ENCODE data around the gene PGLYRP2. TPM values are rescaled to one million over a fixed set of nuclear protein-coding genes. Genes with fewer than 3 reads are reported as not detected.

PGLYRP2 gene
- total RNA-seq, 1 donor from 2014 or later, result not detected

DNA sequence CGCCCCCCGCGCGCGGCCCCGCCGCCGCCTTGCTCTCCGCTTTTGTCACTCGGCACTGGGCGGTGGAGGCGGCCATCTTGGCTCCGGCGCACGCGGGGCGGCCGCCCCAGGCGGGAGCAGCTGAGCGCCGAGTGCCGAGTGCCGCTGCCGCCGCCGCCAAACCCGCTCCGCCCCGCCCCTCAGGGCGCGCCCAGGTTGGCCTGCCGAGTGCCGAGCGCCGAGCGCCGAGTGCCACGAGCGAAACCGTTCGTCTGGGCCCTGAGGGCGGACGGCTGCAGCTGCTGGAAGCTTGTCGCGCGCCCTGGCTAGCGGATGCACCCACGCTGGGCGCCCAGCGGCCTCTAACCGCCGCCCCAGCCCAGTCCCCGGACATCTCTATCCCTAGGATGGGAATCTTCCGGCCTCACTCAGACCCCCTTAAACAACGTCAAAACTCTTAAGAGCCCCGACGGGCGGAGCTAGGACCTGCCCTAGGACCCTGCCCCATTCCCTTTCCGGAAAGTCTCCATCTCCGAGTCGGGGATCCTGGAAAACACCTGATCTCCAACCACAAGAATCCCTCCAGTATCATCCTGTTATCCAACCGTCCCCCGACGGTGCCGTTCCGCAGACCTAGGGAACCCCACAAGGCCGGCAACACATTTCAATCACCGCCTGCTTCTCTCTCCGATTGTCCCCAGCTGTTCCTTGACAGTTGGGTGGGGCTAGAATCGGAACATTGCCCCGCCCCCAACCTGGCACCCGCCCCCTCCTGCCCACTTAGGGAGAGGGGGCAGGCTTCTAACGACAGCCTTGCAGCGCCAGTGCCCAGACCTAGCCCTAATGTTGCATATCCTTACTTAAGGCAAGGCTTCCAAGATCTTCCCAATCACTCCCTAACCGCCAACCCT lies 46.4 kb downstream of the PGLYRP2 start:
- peak overlapping the region; percentile 73 for H3K4me3 ChIP-seq (ENCODE audit: low read depth, low read length)
- TF ChIP-seq, protein P1, sequence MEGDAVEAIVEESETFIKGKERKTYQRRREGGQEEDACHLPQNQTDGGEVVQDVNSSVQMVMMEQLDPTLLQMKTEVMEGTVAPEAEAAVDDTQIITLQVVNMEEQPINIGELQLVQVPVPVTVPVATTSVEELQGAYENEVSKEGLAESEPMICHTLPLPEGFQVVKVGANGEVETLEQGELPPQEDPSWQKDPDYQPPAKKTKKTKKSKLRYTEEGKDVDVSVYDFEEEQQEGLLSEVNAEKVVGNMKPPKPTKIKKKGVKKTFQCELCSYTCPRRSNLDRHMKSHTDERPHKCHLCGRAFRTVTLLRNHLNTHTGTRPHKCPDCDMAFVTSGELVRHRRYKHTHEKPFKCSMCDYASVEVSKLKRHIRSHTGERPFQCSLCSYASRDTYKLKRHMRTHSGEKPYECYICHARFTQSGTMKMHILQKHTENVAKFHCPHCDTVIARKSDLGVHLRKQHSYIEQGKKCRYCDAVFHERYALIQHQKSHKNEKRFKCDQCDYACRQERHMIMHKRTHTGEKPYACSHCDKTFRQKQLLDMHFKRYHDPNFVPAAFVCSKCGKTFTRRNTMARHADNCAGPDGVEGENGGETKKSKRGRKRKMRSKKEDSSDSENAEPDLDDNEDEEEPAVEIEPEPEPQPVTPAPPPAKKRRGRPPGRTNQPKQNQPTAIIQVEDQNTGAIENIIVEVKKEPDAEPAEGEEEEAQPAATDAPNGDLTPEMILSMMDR (conservative IDR thresholded peaks at IDR 0.05; ENCODE audit: low read depth, low read length), result no peak
- no peak for DNase-seq (ENCODE audit: low read depth)

DNA sequence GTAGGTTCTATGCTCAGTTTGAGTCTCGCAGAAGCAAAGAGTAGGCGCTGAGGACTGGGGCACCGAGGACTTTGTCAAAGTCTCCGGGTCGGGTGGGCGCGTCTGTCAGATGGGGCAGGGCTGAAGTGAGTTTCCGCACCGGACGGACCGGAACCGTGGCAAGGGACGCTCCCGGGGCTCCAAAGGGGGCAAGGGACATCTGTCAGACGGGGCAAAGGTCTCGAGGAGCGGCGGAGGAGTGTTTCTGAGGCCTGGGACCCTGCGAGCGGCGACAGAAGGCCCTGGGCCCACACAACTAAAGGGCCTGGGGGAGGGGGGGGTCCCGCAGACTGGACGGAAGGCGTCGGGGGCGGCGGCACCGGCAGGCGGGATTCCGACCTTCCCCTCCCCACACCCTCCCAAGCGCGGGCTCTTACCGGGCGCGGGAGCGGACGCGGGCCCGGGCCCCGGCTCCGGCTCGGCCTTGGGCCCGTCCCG lies 47.2 kb downstream of the PGLYRP2 start:
- peak overlapping the region; percentile 92 for H3K4me3 ChIP-seq (ENCODE audit: low read depth, low read length)
- no peak for DNase-seq (ENCODE audit: low read depth)
- TF ChIP-seq, protein P1 (conservative IDR thresholded peaks at IDR 0.05; ENCODE audit: low read depth, low read length), result no peak

DNA sequence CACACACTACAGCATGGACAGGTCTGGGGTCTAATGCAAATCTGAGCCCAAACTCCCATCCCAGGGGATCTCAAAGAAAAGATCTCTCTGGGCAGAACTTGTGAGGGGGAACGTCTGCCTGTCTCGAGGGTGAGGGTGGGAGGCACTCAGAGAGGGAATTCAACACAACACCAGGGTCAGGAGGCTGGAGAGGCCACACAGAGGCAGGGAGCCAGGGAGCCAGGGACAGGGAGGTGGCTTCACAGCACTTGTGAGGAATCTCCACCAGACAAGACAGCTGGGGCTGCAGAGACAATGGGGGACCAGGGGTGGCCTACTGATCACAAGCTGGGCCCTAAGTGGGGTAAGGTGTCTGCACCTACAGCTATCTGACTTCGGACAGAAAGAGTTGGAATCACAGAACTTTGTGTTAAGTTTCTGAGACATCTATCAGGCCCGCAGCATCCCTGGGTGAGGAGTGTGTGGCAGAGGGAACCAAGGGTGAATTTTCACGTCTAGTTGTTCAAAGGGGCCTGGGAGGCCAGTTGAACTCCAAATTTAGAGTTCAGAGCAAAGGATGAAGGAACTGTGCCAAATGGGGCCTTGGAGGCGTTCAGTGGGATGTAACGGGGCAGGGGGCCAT lies 47.8 kb downstream of the PGLYRP2 start:
- TF ChIP-seq, protein P1 (conservative IDR thresholded peaks at IDR 0.05; ENCODE audit: low read depth, low read length), result no peak
- DNase-seq (ENCODE audit: low read depth), result no peak
- peak overlapping the region; percentile 92 for H3K4me3 ChIP-seq (ENCODE audit: low read depth, low read length)

DNA sequence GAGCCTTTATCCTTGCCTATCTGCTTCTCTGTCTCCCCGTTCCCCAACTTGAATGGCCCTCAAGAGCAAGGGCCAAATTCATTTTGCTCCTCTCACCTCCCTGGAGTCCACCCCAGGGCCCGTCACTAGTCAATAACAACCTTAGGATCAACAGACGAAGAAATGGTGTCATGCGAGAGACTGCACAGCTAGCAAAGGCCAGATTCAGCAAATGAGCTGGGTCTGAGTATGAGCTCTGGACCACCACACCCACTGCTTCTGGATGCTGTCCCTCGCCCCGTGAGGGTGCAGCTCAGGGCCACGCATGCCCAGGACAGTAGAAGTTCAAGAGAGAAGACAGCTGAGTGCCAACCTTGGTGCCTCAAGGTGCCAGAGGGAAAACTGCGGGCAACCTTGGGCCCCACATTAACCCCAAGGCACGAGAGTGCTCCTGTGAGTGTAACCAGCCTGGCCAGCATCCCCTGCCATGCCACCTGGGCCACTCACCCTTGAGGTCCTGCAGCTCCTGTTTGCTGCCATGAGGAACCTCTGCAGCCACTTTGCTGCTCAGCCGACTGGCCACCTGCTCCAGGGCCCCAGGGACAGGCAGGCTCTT lies 48.7 kb downstream of the PGLYRP2 start:
- TF ChIP-seq, protein P1 (conservative IDR thresholded peaks at IDR 0.05; ENCODE audit: low read depth, low read length), result no peak

DNA sequence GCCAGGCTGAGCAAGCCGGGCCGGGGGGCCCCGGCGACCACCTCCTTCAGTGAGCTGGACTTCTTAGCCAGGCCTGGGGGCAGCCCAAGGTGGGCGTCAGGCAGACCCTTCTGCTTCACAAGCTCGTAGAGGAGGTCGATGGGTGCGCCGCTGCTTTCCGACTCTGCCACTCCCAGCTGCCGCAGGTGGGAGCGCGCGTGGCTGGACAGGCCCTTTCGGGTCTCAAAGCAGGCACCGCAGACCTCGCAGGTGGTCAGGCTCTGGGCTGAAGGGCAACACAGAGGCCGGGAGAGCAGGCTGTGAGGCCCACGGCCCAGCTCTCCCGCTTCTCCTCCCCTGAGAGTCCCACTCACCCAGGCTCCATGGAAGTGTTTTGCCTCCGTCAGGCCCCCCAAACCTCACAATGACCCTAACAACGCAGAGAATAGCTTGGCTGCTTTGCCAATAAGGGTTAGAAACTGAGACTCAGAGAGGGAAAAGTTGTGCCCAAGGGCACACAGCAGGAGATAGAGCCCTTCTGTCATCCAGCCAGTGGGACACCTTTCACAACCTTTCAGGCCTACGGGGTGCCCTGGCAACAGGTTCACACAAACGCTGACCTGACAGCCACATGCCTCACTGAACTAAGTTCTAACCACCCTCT lies 49.4 kb downstream of the PGLYRP2 start:
- TF ChIP-seq, protein P1 (conservative IDR thresholded peaks at IDR 0.05; ENCODE audit: low read depth, low read length), result no peak
- no peak for DNase-seq (ENCODE audit: low read depth)
- H3K4me3 ChIP-seq (ENCODE audit: low read depth, low read length), result no peak overlapping the region

More for the DNA sequence above, 48.7 kb downstream of the PGLYRP2 start:
- DNase-seq (ENCODE audit: low read depth), result no peak
- peak overlapping the region; percentile 92 for H3K4me3 ChIP-seq (ENCODE audit: low read depth, low read length)

DNA sequence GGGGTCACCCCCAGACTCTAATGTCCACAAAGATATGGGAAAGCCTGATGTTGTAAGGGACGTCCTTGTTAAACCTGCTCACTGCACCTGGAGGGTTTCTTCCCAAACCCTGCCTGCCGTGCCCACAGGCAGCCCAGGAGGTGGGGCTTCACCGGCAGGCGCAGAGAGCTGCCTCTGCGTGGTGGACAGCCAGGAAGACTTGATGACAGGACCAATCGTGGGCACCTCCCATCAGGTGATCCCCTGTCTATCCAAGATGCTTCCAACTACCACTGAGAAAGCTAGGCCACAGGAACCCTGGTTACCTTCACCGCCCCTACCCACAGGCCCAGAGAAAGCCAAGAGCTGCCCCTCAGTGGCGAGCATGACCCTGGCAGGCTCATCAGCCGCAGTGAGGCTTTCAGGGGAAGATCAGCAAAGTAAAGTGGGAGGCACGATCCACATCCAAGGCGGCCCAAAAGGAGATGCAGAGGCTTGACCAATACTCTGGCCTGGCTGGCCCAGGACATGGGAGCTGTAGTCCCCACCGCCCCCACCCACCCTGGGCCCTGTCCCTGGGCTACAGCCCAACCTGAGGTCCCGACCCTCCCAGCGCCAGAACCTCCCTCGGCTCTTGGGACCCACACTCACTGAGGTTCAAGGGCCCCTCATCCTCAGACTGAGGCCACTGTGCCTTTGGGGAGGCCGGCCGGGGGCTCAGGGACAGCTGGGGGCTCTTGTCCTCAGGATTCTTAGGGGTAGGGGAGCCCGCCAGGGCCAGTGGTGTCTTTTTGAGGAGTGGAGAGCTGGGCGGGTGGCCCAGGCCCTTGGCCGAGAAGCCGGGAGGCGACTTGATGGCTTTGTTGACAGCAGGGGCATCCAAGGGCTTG lies 50.1 kb downstream of the PGLYRP2 start:
- no peak for DNase-seq (ENCODE audit: low read depth)
- H3K4me3 ChIP-seq (ENCODE audit: low read depth, low read length), result no peak overlapping the region
- TF ChIP-seq, protein P1 (conservative IDR thresholded peaks at IDR 0.05; ENCODE audit: low read depth, low read length), result no peak

Data from epithelial cell of proximal tubule (primary cell).